ENCODE results near the gene GALNT7.

GALNT7 gene

DNA sequence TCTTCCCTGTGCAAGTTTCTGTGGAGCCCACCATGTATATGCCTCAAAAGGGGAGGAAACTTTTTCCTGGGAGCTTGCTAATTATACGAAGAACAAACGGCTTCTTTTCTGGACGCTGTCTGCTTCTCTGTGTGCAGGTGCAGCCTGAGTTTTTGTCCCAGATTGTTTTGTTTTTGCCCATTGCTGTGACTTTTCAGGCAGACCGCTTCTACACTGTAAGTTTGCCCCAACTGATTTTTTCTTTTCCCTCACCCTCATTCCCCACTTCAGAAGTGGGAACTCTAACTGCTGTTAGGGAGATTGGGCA lies 113.6 kb downstream of the GALNT7 start:
- H3K36me3 ChIP-seq (ENCODE audit: insufficient read depth, low read length) = no peaks in the 10 kb centered on the region
- H3K9ac ChIP-seq (ENCODE audit: low read depth, low read length) = no peak overlapping the region
- H3K9me3 ChIP-seq (ENCODE audit: control insufficient read depth, insufficient read depth, low read length) = peaks cover 23% of the 10 kb centered on the region
- no peaks in the 10 kb centered on the region for H3K4me1 ChIP-seq (ENCODE audit: insufficient read depth, low read length)

DNA sequence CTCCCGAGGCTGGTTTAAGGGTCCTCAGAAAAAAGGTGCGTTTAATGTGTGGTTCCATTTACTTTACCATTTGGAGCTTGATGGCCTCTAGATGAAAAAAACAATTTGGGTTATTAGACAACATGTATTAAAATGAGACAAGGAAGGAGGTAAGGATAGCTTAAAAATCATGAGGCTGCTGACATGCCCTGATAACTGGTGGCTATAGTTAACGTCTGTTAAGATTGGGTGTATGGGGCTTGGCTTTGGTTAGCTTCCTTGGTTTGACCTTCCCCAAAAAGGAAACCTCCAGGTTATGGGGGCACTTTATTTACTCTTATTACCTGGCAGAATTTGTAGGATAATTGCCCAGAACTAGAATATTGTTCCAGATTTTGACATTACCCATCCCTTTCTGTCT lies 114.0 kb downstream of the GALNT7 start:
- H3K9me3 ChIP-seq (ENCODE audit: control insufficient read depth, insufficient read depth, low read length) = peaks cover 25% of the 10 kb centered on the region
- H3K9ac ChIP-seq (ENCODE audit: low read depth, low read length) = no peak overlapping the region
- H3K4me1 ChIP-seq (ENCODE audit: insufficient read depth, low read length) = no peaks in the 10 kb centered on the region
- H3K36me3 ChIP-seq (ENCODE audit: insufficient read depth, low read length) = no peaks in the 10 kb centered on the region

DNA sequence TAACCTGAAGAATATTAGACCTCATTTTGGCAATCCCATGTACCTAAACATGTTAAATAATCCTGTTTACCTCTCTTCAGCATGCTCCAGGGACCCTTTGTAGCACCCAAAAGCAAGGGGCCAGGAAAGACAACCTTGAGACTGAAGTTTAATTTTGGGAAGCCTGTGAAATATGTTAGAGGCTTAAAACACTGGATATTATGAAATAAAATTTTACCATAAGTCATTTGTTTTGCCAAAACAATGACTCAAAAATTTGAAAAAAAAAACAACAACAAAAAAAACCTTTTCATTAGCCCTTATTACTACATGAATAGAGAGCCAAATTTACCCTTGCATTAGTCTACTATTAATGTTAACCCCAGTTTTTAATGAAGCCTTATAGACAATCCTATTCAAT lies 115.9 kb downstream of the GALNT7 start:
- H3K9me3 ChIP-seq (ENCODE audit: control insufficient read depth, insufficient read depth, low read length) = peaks cover 25% of the 10 kb centered on the region
- no peaks in the 10 kb centered on the region for H3K4me1 ChIP-seq (ENCODE audit: insufficient read depth, low read length)
- H3K36me3 ChIP-seq (ENCODE audit: insufficient read depth, low read length) = no peaks in the 10 kb centered on the region
- H3K9ac ChIP-seq (ENCODE audit: low read depth, low read length) = no peak overlapping the region

DNA sequence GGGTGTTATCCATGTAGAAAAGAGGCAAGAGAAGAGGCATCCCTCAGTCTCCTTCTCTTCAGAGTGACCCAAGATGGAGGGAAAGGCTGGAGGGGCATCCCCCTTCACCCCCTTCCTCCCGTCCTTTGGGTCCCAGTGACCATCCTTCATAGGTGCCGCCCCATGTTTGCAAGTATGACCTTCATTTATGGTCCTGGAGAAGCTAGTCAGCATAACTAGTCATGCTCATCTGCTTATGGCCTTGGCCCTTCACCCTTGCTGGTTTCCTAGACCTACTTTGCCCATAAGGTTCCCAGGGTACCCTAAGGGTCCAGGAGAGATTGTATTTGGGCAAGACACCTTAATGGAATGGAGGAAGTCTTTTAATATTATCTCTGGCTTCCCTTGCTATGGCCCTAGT lies 118.9 kb downstream of the GALNT7 start:
- no peaks in the 10 kb centered on the region for H3K4me1 ChIP-seq (ENCODE audit: insufficient read depth, low read length)
- peaks cover 25% of the 10 kb centered on the region for H3K9me3 ChIP-seq (ENCODE audit: control insufficient read depth, insufficient read depth, low read length)
- H3K36me3 ChIP-seq (ENCODE audit: insufficient read depth, low read length) = no peaks in the 10 kb centered on the region
- H3K9ac ChIP-seq (ENCODE audit: low read depth, low read length) = no peak overlapping the region

DNA sequence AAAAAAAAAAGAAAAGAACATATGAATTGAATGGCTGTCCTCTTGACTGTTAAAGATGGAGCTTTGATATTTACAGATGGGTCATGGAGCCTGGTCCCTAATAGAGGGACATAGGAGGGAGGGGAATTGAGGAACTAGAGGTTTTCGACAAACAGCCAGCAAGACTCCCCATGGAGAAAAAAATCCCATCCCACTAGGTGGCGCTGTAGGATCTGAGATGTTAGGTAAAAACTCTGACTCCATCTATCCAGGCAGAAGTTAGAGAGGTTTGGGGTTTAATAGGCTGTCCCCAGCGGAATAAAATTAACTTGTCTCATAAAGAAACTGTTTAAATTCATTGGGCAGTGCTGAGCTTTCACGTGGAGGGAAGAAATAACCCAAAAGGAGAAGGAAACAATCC lies 119.7 kb downstream of the GALNT7 start:
- Histone ChIP-seq H3K4me1 (ENCODE audit: insufficient read depth, low read length) (no peaks in the 10 kb centered on the region), H3K36me3 (ENCODE audit: insufficient read depth, low read length) (no peaks in the 10 kb centered on the region), H3K9me3 (ENCODE audit: control insufficient read depth, insufficient read depth, low read length) (peaks cover 25% of the 10 kb centered on the region), H3K9ac (ENCODE audit: low read depth, low read length) (no peak overlapping the region)

DNA sequence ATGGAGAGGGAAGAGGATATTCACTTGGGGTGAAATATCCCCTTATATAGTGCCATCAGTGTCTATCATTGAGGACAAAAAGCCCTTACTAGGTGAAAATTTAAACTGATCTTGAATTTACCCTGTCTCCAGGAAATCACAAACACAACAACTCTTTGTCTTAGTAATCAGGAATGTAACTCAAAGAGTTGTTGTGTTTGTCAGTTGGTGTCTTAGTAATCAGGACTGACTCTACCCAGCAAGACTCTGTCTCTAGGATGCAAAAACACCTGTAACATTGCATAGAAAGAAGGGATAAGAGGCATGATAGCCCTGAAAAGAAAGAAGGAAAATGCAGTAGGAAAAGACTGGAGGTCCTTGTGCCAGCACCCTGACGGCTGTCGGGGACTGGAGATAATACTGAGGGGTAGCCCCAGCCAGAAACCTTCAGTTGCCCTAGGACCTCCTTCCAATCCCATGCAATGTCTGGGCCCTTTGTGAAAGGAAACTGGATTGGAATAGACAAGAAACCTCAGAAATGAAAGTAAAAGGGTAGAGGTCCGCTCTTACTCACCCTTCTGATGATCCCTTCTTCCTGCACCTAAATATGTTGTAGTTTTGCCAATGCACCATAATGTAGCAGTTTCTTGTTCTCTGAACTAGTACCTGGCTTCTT lies 120.2 kb downstream of the GALNT7 start:
- Histone ChIP-seq H3K9me3 (ENCODE audit: control insufficient read depth, insufficient read depth, low read length) (peaks cover 21% of the 10 kb centered on the region), H3K4me1 (ENCODE audit: insufficient read depth, low read length) (no peaks in the 10 kb centered on the region), H3K9ac (ENCODE audit: low read depth, low read length) (no peak overlapping the region), H3K36me3 (ENCODE audit: insufficient read depth, low read length) (no peaks in the 10 kb centered on the region)

DNA sequence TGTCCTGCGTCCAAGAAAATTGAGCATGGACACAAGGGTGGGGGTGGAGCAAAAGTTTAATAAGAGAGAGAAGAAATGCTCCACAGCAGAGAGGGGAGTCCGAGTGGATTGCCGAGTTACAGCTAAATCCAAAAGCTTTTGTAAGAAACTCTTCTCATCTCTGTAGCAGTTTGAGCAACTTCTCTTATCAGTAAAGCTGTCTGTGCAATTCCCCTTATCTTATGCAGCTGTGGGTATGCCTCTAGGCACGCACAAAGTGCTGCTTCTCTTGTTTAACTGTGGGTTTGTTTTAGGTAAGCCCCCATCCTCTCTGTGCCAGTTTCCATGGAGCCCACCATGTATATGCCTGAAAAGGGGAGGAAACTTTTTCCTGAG lies 120.7 kb downstream of the GALNT7 start:
- no peak overlapping the region for H3K9ac ChIP-seq (ENCODE audit: low read depth, low read length)
- peaks cover 16% of the 10 kb centered on the region for H3K9me3 ChIP-seq (ENCODE audit: control insufficient read depth, insufficient read depth, low read length)
- H3K4me1 ChIP-seq (ENCODE audit: insufficient read depth, low read length) = no peaks in the 10 kb centered on the region
- no peaks in the 10 kb centered on the region for H3K36me3 ChIP-seq (ENCODE audit: insufficient read depth, low read length)

DNA sequence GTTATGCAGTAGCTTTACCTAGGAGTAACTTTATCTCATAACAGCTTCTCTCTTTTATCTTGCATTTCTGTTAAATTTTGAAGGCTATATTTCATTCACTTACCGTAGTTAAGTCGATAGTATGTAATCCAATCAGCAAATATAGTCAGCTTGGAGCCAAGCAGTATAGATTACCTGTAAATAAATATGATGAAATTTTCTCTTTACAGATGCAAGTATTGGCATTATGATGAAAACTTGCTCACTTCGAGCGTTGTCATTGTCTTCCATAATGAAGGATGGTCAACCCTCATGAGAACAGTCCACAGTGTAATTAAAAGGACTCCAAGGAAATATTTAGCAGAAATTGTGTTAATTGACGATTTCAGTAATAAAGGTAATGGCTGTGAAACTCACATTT lies 123.3 kb downstream of the GALNT7 start:
- H3K36me3 ChIP-seq (ENCODE audit: insufficient read depth, low read length) = no peaks in the 10 kb centered on the region
- H3K4me1 ChIP-seq (ENCODE audit: insufficient read depth, low read length) = no peaks in the 10 kb centered on the region
- 0 out of 2 replicates have a peak, but pooled peaks cover 4% of the 10 kb centered on the region for H3K9me3 ChIP-seq (ENCODE audit: control insufficient read depth, insufficient read depth, low read length)
- H3K9ac ChIP-seq (ENCODE audit: low read depth, low read length) = no peak overlapping the region

DNA sequence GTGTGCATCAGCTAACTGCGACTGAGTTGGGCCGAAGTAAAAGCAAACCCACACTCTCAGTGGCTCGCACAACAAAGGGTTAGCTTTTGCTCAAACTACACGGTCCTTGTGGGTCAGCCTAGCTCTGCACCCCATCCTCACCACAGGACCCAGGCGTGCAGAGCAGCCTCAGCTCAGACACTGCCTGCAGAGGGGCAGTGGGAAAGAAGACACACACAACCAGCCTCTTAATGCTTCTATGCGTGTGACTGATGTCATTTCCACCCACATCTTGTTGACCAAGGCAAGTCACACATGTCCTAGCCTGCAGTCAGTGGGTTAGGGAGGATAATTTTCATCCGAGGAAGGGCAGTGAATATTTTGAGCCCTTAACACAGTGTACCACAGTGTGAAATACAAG lies 125.1 kb downstream of the GALNT7 start:
- Histone ChIP-seq H3K36me3 (ENCODE audit: insufficient read depth, low read length) (no peaks in the 10 kb centered on the region), H3K9me3 (ENCODE audit: control insufficient read depth, insufficient read depth, low read length) (no peaks in the 10 kb centered on the region), H3K9ac (ENCODE audit: low read depth, low read length) (no peak overlapping the region), H3K4me1 (ENCODE audit: insufficient read depth, low read length) (no peaks in the 10 kb centered on the region)

DNA sequence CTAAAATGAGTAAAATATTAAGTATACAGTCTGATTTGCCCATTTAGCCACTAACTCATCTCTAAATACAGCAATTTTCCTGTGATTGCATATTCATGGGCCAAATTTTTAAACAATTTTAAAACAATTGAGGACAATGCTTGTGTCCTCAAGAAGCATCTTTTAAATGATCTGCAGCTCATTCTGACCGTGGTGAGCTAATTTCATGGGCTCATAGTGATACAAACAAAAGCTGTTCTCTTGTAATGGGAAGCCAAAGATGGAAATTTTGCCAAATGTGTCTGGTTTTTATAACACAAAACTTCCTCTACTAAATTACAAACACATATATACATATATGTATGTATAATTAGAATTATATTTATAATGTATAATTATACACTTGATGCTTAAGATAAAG lies 125.8 kb downstream of the GALNT7 start:
- H3K9ac ChIP-seq (ENCODE audit: low read depth, low read length) = no peak overlapping the region
- H3K9me3 ChIP-seq (ENCODE audit: control insufficient read depth, insufficient read depth, low read length) = no peaks in the 10 kb centered on the region
- H3K36me3 ChIP-seq (ENCODE audit: insufficient read depth, low read length) = no peaks in the 10 kb centered on the region
- H3K4me1 ChIP-seq (ENCODE audit: insufficient read depth, low read length) = no peaks in the 10 kb centered on the region

DNA sequence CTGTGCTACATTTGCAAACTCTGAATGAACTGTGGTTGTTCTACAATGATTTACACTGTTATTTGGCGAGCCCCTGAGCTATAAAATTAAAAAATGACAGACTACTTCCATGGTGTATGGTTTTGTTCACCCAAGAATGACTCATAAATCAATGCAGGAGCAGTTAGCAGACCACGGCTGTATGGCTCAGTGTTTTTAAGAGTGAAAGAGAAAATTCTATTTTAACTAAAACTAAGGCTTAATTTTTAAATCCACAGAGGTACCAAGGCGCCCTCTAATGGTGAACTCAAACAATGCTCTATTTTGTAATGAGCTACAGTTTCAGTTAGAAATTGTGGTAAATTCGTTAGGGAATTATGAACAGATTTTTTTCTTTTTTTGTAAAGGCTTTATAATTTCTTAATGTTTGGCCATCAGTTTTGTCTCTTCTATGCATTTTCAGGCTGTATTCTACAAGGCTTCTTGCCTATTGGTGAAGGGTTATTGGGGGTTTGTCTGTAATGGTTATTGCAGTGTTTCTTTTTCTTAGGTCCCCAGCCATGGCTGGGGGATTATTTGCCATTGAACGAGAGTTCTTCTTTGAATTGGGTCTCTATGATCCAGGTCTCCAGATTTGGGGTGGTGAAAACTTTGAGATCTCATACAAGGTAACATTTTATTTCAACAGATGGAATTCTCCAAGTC lies 133.0 kb downstream of the GALNT7 start:
- Histone ChIP-seq H3K4me1 (ENCODE audit: insufficient read depth, low read length) (no peaks in the 10 kb centered on the region), H3K36me3 (ENCODE audit: insufficient read depth, low read length) (peaks cover 4% of the 10 kb centered on the region; the same call in 1 of the 2 replicates), H3K9me3 (ENCODE audit: control insufficient read depth, insufficient read depth, low read length) (no peaks in the 10 kb centered on the region), H3K9ac (ENCODE audit: low read depth, low read length) (no peak overlapping the region)

DNA sequence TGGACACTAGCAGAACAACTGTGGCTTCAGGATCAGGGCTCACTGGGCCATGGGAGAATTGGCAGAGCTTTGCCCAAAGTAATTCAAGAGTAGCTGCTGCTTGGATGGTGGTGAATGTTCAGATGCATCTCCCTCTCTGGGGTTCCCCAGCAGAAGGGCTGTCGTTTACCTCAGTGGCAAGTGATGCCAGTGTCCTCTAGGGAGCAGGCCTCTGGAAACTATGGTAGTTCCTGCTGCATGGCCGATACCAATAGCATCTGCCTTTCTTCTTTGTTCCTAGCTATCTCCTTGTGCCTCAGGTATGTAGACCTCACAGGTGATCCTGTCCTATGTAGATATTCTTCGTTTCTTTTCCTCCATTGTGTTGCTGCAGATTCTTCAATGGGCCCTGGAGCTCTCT lies 139.2 kb downstream of the GALNT7 start:
- no peaks in the 10 kb centered on the region for H3K9me3 ChIP-seq (ENCODE audit: control insufficient read depth, insufficient read depth, low read length)
- no peaks in the 10 kb centered on the region for H3K4me1 ChIP-seq (ENCODE audit: insufficient read depth, low read length)
- peaks cover 4% of the 10 kb centered on the region; the same call in 1 of the 2 replicates for H3K36me3 ChIP-seq (ENCODE audit: insufficient read depth, low read length)
- no peak overlapping the region for H3K9ac ChIP-seq (ENCODE audit: low read depth, low read length)

DNA sequence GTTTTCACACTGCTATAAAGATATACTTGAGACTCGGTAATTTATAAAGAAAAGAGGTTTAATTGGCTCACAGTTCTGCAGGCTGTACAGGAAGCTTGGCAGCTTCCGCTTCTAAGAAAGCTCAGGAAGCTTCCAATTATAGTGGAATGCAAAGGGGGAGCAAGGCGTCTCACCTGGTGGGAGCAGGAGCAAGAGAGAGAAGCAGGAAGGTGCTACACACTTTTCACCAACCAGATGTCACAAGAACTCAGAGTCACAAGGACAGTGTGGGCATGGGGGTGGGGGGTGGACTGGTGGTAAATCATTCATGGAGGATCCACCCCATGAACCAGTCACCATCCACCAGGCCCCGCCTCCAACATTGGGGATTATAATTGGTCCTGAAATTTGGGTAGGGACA lies 142.8 kb downstream of the GALNT7 start:
- Histone ChIP-seq H3K9ac (ENCODE audit: low read depth, low read length) (no peak overlapping the region), H3K36me3 (ENCODE audit: insufficient read depth, low read length) (0 out of 2 replicates have a peak, but pooled peaks cover 3% of the 10 kb centered on the region), H3K4me1 (ENCODE audit: insufficient read depth, low read length) (no peaks in the 10 kb centered on the region), H3K9me3 (ENCODE audit: control insufficient read depth, insufficient read depth, low read length) (no peaks in the 10 kb centered on the region)

DNA sequence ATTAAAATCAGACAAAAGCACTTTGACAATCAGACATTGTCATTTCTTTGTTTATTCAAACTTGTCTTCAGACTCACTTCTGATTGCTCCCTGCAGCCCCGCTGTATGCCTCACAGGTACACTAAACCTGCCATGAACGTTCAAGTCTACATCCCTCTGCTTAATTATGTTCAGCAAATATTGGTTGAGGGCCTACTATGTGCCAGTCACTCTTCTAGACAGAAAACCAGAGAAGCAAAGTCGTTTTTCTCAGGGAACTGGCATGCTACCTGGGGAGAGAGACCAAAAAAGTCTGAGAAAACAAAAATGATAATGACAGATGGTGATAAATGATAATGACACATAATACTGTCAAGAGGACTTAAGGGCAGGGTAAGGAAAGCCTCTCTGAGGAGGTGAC lies 146.1 kb downstream of the GALNT7 start:
- Histone ChIP-seq H3K36me3 (ENCODE audit: insufficient read depth, low read length) (0 out of 2 replicates have a peak, but pooled peaks cover 3% of the 10 kb centered on the region), H3K4me1 (ENCODE audit: insufficient read depth, low read length) (peaks cover 29% of the 10 kb centered on the region; the same call in 1 of the 2 replicates), H3K9me3 (ENCODE audit: control insufficient read depth, insufficient read depth, low read length) (no peaks in the 10 kb centered on the region)

DNA sequence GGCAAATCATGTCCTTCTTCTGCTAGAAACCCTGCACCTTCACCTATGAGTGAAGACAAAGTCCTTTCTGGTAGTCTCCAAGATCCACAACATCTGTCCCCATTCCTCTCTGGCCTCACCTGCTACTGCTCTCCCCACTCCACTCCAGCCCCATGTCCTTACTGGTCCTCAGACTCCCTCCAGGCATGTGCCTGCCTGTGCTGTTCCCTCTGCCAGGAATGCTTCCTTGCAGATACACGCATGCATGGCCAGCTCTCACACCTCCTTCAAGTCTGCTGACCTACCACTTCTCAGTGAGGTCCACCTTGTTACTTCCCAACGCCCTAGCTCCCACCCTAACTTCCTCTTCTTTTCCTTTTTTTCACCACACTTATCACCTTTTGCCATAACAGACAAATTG lies 147.4 kb downstream of the GALNT7 start:
- Histone ChIP-seq H3K9me3 (ENCODE audit: control insufficient read depth, insufficient read depth, low read length) (no peaks in the 10 kb centered on the region), H3K9ac (ENCODE audit: low read depth, low read length) (no peak overlapping the region), H3K4me1 (ENCODE audit: insufficient read depth, low read length) (peaks cover 31% of the 10 kb centered on the region; the same call in 1 of the 2 replicates), H3K36me3 (ENCODE audit: insufficient read depth, low read length) (peaks cover 6% of the 10 kb centered on the region; the same call in 1 of the 2 replicates)

More for the DNA sequence above, 146.1 kb downstream of the GALNT7 start:
- H3K9ac ChIP-seq (ENCODE audit: low read depth, low read length) = no peak overlapping the region

All from ES-I3 (cell line).